Measurements from ENCODE around the gene ACSF3.
A peak's percentile ranks its signal among the peaks of the same experiment; 100 is the strongest.

ACSF3 gene

GRCh38 chr16:89192956-89193575 lies 99.4 kb downstream of the ACSF3 start:
- no peak for DNase-seq

- DNase-seq: peak; percentile 48
Measured at GRCh38 chr16:89193576-89194293, 100.1 kb downstream of the ACSF3 start.

GRCh38 chr16:89194340-89195311 lies 101.0 kb downstream of the ACSF3 start:
- DNase-seq: no peak

GRCh38 chr16:89195521-89196171 lies 102.0 kb downstream of the ACSF3 start:
- peak; percentile 43 for DNase-seq

GRCh38 chr16:89197033-89197632 lies 103.5 kb downstream of the ACSF3 start:
- no peak for DNase-seq

GRCh38 chr16:89197633-89198416 lies 104.2 kb downstream of the ACSF3 start:
- no peak for DNase-seq

- DNase-seq: no peak
Measured at GRCh38 chr16:89198417-89199240, 105.0 kb downstream of the ACSF3 start.

- DNase-seq: no peak
Measured at GRCh38 chr16:89199241-89200123, 105.8 kb downstream of the ACSF3 start.

GRCh38 chr16:89200124-89200849 lies 106.6 kb downstream of the ACSF3 start, which contains the start of gene SLC22A31:
Gene SLC22A31 (minus strand): TSS chr16:89200537. CDS start chr16:89200501, 36 bp downstream.
- DNase-seq: no peak

- DNase-seq: no peak
Measured at GRCh38 chr16:89200850-89201411, 107.3 kb downstream of the ACSF3 start.

- DNase-seq: no peak
Measured at GRCh38 chr16:89201439-89202377, 108.1 kb downstream of the ACSF3 start.

- DNase-seq: no peak
Measured at GRCh38 chr16:89202422-89203215, 109.0 kb downstream of the ACSF3 start.
